HFF-Myc (cell line): Measurements from ENCODE around the gene CKMT1B.
"Not testable (repeated sequence)": the region's sequence is repeated elsewhere in the genome, so short reads cannot be mapped to it uniquely, and the experiment has no call there.

Experiments
- DNase-seq: peaks from one replicate; pipeline ENCODE4 v3.0.0-alpha.2; 2011; ENCODE audit warnings: low read depth; ENCODE audit errors: extremely low read depth
- H3K4me3 ChIP-seq: replicated peaks from 2 replicates; pipeline ENCODE4 v1.5.1; 2011; ENCODE audit warnings: low read depth, mild to moderate bottlenecking, control low read depth, low read length
- TF ChIP-seq, protein P1 (sequence below): IDR thresholded peaks from 2 replicates; pipeline ENCODE4 v1.5.1; 2012; ENCODE audit warnings: mild to moderate bottlenecking, low read depth, low read length, control low read depth; ENCODE audit errors: missing control alignments

CKMT1B gene

DNA sequence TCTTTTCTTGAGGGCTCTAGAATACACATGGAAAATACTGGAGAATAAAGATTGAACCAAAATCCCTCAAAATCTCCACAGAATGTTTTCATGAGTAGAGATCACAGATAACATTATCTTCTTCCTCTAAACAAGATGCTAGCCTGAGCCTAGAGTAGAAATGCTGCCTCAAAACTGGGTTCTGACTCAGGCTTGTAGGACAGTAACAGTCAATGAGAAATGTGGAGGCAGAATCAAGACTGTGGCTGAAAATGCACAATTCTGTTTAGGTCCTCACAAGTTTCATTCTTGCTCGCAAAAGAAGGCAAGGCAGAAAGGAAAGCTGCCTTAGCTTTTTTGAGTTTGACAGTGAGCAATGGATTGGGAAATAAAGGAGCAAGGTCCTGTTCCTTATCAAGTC lies 19.2 kb upstream of the CKMT1B start:
- not testable (repeated sequence) for DNase-seq

DNA sequence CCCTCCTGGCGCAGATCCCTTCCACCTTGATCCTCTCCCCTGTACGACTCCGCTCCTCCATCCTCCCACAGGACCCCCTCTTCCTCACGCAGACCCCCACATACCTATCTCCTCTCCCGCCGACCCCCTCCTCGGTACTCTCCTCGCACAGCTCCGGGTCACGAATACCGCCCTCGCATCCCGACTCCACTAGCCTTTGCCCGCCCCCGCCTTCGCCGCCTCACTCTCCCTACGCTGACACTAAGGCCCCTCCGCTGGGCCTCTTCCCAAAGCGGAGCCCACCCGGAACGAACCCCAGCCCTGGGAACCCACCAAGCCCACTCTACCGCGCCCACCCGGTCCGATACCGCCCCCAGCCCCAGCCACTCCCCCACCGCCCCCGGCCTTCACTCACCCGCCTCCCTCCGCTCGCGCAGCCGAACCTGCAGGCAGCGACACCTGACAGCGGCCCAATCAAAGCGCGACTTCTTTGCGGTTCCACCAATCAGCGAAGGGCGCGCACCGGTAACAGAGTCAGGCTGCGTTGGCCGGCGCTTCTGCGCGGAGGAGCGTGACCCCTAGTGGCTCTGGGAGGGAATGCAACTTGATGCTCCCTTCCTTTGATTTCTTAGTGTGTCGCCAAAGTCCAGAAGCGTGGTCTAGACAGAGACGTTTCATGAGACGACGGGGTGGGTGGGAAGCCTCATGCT lies 3.9 kb upstream of the CKMT1B start, which contains the start of gene PPIP5K1:
PPIP5K1 (minus strand) TSS at position 431 of the 689 bp plus-strand sequence. CDS start 5,704 bp downstream, outside the sequence.
- not testable (repeated sequence) for DNase-seq, H3K4me3 ChIP-seq

More for the DNA sequence above, 19.2 kb upstream of the CKMT1B start:
- not testable (repeated sequence) for H3K4me3 ChIP-seq

DNA sequence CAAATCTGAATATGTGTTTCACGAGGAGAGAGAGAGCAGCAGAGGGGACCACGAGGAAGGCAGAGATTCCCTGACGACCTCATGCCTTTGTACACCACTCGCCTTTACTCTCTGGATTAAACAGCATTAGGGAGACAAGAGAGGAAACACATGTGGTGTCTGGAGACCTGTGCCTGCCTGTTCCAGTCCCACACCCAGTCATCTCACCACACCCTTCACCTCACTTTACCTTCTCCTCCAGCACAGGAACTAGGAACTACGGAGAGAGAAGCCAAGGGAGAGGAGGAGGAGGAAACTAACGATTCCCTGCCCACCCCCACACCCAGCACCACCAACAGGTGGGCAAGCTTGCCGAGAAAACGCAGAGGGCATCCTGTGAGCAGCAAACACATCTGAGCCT lies 986 bp upstream of the CKMT1B start:
- DNase-seq, H3K4me3 ChIP-seq: not testable (repeated sequence)

DNA sequence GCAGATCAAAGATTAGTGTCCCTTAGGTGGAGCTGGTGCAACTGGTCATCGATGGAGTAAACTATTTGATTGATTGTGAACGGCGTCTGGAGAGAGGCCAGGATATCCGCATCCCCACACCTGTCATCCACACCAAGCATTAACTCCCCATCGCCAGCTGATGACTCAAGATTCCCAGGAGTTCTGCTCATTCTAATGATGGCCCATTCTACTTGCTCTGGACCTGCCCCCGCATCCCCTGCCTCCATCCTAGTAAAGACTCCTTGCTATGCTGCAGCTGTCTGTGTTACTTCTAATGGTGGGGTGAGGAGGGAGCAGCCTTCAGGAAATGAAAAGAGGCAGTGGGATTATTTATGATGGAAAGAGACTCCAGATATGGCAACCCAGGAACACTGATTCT lies 5.3 kb downstream of the CKMT1B start:
- not testable (repeated sequence) for DNase-seq, H3K4me3 ChIP-seq

DNA sequence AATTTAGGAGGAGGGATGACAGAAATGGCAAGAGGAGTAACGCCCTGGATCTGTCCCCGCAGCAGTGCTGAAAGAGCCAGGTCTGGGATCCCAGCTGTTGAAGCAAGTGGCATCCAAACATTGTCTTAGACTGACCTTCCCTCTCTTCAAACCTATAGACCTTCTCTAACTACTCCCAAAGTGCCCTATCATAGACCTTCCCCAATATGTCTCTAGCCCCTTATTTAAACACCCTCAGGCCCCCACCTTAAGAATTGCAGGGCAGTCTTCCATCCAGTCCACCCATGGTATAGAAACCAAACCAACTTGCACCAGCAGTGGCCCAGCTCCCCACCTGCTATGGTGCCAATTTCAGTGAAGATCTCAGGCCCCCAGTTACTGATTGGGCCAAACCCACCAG lies 6.4 kb downstream of the CKMT1B start:
- H3K4me3 ChIP-seq, DNase-seq: not testable (repeated sequence)

DNA sequence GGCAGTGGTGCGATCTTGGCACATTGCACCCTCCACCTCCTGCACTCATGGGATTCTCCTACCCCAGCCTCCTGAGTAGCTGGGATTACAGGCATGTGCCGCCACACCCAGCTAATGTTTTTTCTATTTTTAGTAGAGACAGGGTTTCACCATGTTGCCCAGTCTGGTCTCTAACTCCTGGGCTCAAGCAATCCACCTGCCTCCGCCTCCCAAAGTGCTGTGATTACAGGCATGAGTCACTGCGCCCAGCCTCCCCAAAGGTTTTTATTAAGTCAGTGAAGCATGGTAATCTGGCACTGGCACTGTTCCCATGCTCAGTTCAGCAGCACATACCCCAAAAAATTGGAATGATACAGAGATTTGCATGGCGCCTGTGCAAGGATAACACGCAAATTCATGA lies 8.4 kb downstream of the CKMT1B start:
- not testable (repeated sequence) for DNase-seq, H3K4me3 ChIP-seq

DNA sequence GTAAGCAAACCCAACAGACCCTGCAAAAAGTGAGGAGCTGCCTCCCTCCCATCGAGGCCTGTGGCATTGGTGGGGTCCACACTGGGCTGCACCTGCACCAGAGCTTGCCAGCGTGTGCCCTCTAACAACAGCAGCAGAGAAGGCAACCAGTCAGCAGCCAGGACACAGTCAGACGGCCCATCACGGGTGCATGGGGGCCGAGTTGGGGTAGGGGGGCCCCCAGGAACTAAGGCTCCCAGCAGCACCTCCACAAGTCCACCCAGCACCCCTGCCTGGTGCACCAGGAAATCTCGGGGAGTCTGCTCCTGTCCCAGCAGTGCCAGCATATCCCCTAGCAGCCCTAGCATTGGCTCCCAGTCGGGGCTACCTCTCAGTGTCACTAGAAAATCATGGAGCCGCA lies 23.9 kb downstream of the CKMT1B start:
- not testable (repeated sequence) for DNase-seq

DNA sequence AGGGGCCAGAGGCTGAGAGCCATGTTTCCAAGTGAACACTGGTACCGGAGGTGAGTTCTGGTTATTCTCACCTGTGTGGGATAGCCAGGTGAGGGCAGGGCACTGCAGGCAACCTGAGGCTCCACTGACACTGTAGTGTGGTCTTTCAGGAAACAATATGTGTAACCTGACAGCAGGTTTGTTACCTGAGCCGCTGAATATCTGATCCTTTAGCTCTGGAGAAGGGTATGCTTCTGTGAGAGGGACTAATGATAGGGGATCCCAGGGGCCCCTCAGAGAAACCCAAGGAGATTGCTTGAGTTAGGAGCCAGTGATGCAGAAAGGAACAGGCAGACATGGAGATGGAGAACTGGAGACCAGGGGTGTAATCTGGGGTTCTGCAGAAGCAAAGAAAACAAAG lies 24.9 kb downstream of the CKMT1B start, which contains the start of gene STRC:
STRC (minus strand) TSS at position 101 of the 400 bp plus-strand sequence; CDS start at position 23, 78 bp downstream.
- not testable (repeated sequence) for H3K4me3 ChIP-seq, DNase-seq

More for the DNA sequence above, 23.9 kb downstream of the CKMT1B start:
- H3K4me3 ChIP-seq = not testable (repeated sequence)

DNA sequence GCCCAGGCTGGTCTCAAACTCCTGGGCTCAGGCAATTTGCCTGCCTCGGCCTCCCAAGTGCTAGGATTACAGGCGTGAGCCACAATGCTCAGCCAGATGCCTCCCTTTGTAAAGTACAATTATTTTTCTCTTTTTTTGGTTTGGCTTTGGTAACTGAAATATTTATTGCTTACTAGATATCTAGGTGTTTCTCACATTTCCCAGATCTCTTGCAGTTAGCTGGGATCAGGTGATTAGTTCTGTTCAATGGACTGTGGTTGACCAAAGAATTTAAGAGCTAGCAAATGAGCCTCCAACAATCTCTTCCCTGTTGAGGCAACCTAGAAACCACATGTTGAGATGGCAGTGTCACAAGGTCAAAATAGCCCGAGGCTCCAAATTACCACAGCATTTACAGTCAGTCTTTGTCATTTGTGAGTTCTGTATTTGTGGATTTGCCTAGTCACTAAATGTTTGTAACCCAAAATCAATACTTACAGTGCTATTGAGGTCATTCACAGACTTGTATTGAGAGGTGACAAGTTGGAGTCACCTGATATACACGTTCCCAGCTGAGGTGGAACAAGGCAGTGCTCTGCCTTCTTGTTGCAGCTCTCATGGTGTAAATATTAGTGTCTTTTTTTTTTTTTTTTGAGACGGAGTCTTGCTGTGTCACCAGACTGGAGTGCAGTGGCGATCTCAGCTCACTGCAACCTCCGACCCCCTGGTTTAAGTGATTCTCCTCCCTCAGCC lies 28.4 kb downstream of the CKMT1B start:
- not testable (repeated sequence) for H3K4me3 ChIP-seq, DNase-seq

DNA sequence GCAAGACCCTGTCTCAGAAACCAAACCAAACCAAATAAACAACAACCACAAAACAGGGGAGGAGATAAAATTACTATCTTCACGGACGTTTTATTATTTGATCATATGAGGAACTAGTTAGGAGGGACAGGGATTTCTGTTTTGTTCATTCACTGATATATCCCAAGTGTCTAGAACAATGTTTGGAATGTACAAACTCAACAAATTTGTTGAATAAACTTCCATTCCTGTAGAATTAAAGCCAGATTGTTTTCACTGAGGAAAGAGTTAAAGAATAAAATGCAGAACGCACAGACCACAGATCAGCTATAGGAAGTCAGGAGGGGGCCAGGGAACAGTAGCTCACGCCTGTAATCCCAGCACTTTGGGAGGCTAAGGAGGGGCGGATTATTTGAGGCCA lies 31.3 kb downstream of the CKMT1B start:
- no peak for DNase-seq
- TF ChIP-seq, protein P1, sequence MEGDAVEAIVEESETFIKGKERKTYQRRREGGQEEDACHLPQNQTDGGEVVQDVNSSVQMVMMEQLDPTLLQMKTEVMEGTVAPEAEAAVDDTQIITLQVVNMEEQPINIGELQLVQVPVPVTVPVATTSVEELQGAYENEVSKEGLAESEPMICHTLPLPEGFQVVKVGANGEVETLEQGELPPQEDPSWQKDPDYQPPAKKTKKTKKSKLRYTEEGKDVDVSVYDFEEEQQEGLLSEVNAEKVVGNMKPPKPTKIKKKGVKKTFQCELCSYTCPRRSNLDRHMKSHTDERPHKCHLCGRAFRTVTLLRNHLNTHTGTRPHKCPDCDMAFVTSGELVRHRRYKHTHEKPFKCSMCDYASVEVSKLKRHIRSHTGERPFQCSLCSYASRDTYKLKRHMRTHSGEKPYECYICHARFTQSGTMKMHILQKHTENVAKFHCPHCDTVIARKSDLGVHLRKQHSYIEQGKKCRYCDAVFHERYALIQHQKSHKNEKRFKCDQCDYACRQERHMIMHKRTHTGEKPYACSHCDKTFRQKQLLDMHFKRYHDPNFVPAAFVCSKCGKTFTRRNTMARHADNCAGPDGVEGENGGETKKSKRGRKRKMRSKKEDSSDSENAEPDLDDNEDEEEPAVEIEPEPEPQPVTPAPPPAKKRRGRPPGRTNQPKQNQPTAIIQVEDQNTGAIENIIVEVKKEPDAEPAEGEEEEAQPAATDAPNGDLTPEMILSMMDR = no peak
- H3K4me3 ChIP-seq = no peak overlapping the region

DNA sequence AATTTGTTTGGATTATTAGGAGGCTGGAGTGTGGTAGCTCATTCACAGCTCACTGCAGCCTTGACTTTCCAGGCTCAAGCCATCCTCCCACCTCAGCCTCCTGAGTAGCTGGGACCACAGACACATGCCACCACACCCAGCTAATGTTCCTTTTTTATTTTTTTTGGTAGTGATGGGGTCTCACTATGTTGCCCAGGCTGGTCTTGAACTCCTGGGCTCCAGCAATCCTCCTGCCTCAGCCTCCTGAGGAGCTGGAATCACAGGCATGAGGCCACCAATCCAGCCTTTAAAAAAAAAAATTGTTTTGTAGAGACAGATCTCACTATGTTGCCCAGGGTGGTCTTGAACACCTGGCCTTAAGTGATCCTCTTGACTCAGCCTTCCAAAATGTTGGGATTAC lies 33.1 kb downstream of the CKMT1B start:
- H3K4me3 ChIP-seq, DNase-seq: not testable (repeated sequence)

DNA sequence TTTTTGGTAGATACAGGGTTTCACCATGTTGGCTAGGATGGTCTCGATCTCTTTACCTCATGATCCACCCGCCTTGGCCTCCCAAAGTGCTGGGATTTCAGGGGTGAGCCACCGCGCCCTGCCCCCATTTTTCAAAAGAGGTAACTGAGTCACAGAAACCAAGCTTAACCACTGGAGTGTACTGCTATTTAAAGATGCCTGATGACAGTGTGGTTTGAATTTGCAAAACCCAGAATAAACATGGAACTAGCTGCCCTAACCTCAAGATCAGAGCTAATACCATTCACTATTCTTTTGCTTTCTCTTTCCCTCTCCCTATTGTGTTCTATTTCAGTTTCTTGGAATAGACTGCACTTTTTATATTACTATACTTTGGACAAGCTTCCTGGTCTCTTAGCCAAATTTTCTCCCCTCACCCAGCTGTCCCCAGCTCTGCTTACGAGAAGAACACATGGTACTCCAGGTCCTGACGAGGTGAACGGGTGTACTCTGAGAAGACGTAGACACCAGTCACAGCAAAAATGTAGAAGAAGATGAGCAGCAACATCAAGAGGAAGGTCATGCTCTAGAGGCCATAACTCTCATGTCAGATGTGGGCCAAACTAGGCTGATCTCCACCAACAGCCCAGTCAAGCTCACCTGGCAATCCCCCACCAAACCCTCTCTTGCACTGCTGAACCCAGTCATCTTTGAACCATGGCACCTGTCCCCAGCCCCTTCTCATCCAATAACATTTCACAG lies 44.8 kb downstream of the CKMT1B start:
- not testable (repeated sequence) for H3K4me3 ChIP-seq, DNase-seq
